ENCODE data around the gene LMLN.

- TF ChIP-seq CTCF (IDR thresholded peaks at IDR 0.05; ENCODE audit: insufficient read depth, low read length, poor library complexity, severe bottlenecking) (no peak), EZH2phosphoT487 (conservative IDR thresholded peaks at IDR 0.05; ENCODE audit: low read length) (no peak)
These were observed 68.7 kb downstream of the LMLN start for GRCh38 chr3:198028718-198029117.

All from SU-DHL-6 (cell line).